Adrenal gland (tissue), 12 donors: ENCODE results near the gene SLC24A3. TPM values are rescaled to one million over a fixed set of nuclear protein-coding genes. Genes with fewer than 3 reads are reported as not detected.

Experiments used
- DNase-seq, 7 donors: peaks; one replicate each; pipeline ENCODE4 v3.0.0-alpha.2; 2019 to 2020
- H3K27ac ChIP-seq, 5 donors: fragments of 200-600 bp; sonication (generic) in 4 of 5; 1 replicate in 3 of 5; 2 replicates in 2 of 5; pipeline versions ENCODE4 v1.5.1 to v1.8.0; 2016 to 2020; ENCODE audit warnings: mild to moderate bottlenecking in 1 of 5
- H3K27me3 ChIP-seq: fragments of 200-600 bp; 2 replicates; pipeline ENCODE4 v1.8.0; 2021
- H3K36me3 ChIP-seq, 2 donors: fragments of 200-600 bp; replicated peaks in 1 of 2; 1 replicate in 1 of 2; 2 replicates in 1 of 2; pipeline versions ENCODE4 v1.5.1 to v1.8.0; 2018 to 2022
- H3K4me1 ChIP-seq, 2 donors: fragments of 200-600 bp; replicated peaks in 1 of 2; 1 replicate in 1 of 2; 2 replicates in 1 of 2; pipeline versions ENCODE4 v1.5.1 to v1.8.0; 2018 to 2021
- H3K4me3 ChIP-seq, 4 donors: fragments of 200-600 bp; sonication (generic) in 3 of 4; one replicate each; pipeline ENCODE4 v1.5.1; 2016 to 2018
- H3K9me3 ChIP-seq, 3 donors: fragments of 200-600 bp; sonication (generic) in 1 of 3; replicated peaks in 1 of 3; 1 replicate in 2 of 3; 2 replicates in 1 of 3; pipeline versions ENCODE4 v1.5.1 to v1.8.0; 2016 to 2021
- POLR2A ChIP-seq, 2 donors: fragments of 450-650 bp; IDR thresholded peaks; one replicate each; pipeline ENCODE4 v1.6.1; 2017; ENCODE audit warnings: antibody characterized with exemption in 2 of 2, mild to moderate bottlenecking in 2 of 2, moderate library complexity in 1 of 2
- WGBS, 4 donors: extraction: QIAGEN DNeasy Blood & Tissue Kit in 2 of 4; methylation state at CpG; one replicate each; pipeline versions ENCODE4 v1.1.5 to v1.1.7; 2013 to 2017; 5-methylcytosine and 5-hydroxymethylcytosine counted together
- intact Hi-C, 2 donors: fragments of 100-400 bp; cut with DNase I; formaldehyde crosslinking; loops; one replicate each; pipeline versions ENCODE4 v1.14.1 to v1.15.0; 2022 to 2023
- polyA plus RNA-seq, 3 donors: library from polyadenylated mRNA; stranded (reverse); fragments of 200-250 nt in 2 of 3; fragments of 350-450 nt in 1 of 3; fragmentation: Illumina TruSeq in 1 of 3; extraction: RNeasy Lipid Tissue Mini Kit (QIAGEN cat#74804) in 1 of 3; gene quantifications; one replicate each; pipeline ENCODE4 v1.2.3, GENCODE V29; 2013 to 2014
- total RNA-seq, 9 donors: library from RNA; depleted of rRNA in 4 of 9; stranded (reverse); fragments of >200 nt in 4 of 9; fragments of 120-200 nt in 1 of 9; fragmentation: NEBNext Ultra II Directional in 1 of 9; extraction: Animal tissue kit (Norgen Biotek cat#: 25700) in 1 of 9; gene quantifications; one replicate each; pipeline versions ENCODE4 v1.1.0 to v1.2.4, GENCODE V29; 2013 to 2023
- TF ChIP-seq, protein P1 (sequence below), 6 experiments: fragments of 450-650 bp in 4 of 6; fragments of 200-600 bp in 2 of 6; sonication (generic) in 1 of 6; IDR thresholded peaks; 1 replicate in 5 of 6; 2 replicates in 1 of 6; pipeline versions ENCODE4 v1.5.1 to v1.8.0; 2016 to 2021; ENCODE audit warnings: antibody characterized with exemption in 6 of 6, mild to moderate bottlenecking in 2 of 6, moderate library complexity in 1 of 6
- donor health status: healthy with polysubstance abuse.
- donor health status: Bipolar disorder and iron deficiency.
- donor health status: DM: yes; HTN: yes; CAD: no.
- donor health status: DM: no; HTN: no; CAD: no.
- donor health status: DM: no; HTN: no; CAD: no.
- donor health status: DM: yes; HTN: yes; CAD: no.

Gene SLC24A3
- total and polyA plus RNA-seq, 12 donors = 0.89 to 44.4 (median 2.7) TPM

- H3K27ac ChIP-seq = peak overlapping the region; percentile 67 to 91 (median 85)
- intact Hi-C loops = no loop called here
- no peak for TF ChIP-seq POLR2A (IDR thresholded peaks at IDR 0.05)
- TF ChIP-seq, protein P1, sequence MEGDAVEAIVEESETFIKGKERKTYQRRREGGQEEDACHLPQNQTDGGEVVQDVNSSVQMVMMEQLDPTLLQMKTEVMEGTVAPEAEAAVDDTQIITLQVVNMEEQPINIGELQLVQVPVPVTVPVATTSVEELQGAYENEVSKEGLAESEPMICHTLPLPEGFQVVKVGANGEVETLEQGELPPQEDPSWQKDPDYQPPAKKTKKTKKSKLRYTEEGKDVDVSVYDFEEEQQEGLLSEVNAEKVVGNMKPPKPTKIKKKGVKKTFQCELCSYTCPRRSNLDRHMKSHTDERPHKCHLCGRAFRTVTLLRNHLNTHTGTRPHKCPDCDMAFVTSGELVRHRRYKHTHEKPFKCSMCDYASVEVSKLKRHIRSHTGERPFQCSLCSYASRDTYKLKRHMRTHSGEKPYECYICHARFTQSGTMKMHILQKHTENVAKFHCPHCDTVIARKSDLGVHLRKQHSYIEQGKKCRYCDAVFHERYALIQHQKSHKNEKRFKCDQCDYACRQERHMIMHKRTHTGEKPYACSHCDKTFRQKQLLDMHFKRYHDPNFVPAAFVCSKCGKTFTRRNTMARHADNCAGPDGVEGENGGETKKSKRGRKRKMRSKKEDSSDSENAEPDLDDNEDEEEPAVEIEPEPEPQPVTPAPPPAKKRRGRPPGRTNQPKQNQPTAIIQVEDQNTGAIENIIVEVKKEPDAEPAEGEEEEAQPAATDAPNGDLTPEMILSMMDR (IDR thresholded peaks at IDR 0.05) = no peak
- 18 to 30% (median 21%) methylated on average over 12 to 22 of the region's 22 CpGs for WGBS, 4 donors
- H3K4me1 ChIP-seq = peaks cover 14 to 27% of the 10 kb centered on the region in 2 donors
- no peaks in the 10 kb centered on the region for H3K9me3 ChIP-seq
- H3K36me3 ChIP-seq = no peaks in the 10 kb centered on the region
- H3K4me3 ChIP-seq = peak overlapping the region in 3 of 4 donors; percentile 77 to 97 (median 91)
- DNase-seq = no peak
- H3K27me3 ChIP-seq = no peaks in the 10 kb centered on the region
Observed at GRCh38 chr20:19756761-19757486, 544.5 kb downstream of the SLC24A3 start.

DNA sequence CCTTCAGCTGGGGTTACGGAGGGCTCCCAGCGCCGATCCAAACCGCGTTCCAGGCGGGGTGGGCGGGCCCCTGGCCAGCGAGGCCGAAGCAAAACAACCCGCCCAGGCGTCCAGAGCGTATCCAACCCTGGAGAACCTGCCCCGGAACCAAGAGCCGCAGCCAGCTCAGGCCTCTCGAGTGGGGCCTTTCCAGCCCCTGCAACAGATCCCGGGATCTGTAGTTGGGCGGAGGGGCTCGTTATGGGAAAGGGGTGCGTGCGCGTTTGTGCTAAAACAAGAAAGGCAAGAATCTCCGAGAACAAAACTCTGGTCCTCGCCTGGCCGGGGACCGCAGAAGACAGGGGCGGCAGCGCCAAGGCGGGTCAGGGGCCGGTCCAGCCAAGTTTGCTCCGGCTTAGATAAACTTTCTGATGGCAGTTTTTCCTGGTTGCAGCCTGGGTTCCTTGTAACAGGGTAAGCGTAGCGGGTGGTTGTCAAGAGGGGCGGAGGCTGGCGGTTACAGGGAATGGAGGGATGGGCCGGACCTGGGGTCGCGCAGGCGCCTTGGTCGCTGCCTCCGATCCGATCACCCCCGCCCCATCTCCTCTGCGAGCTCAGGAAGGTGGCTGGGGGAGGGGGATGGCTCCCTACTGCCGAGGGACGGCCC, 545.2 kb downstream of the SLC24A3 start:
- TF ChIP-seq, protein P1 (IDR thresholded peaks at IDR 0.05) = no peak
- peak; percentile 39 to 78 for TF ChIP-seq POLR2A (IDR thresholded peaks at IDR 0.05)
- Histone ChIP-seq H3K27me3 (no peaks in the 10 kb centered on the region), H3K4me3 (peak overlapping the region; percentile 77 to 97 (median 93)), H3K9me3 (no peaks in the 10 kb centered on the region), H3K36me3 (no peaks in the 10 kb centered on the region), H3K27ac (peak overlapping the region; percentile 67 to 91 (median 85)), H3K4me1 (peaks cover 14 to 27% of the 10 kb centered on the region in 2 donors)
- intact Hi-C loops = no loop called here
- 0 to 2% (median 1%) methylated on average over 12 to 45 of the region's 45 CpGs for WGBS, 4 donors
- DNase-seq = peak; percentile 86 to 94 (median 93)

GRCh38 chr20:19758133-19758500, 545.7 kb downstream of the SLC24A3 start, which contains the start of gene RIN2:
Gene RIN2 (plus strand): TSS chr20:19758258. CDS start chr20:19889602, 131,344 bp downstream.
- Histone ChIP-seq H3K9me3 (no peaks in the 10 kb centered on the region), H3K27ac (peak within 1 kb of the TSS; percentile 67 to 91 (median 85)), H3K27me3 (no peaks in the 10 kb centered on the region), H3K36me3 (no peaks in the 10 kb centered on the region), H3K4me3 (peak within 1 kb of the TSS; percentile 77 to 97 (median 93)), H3K4me1 (peaks cover 14 to 27% of the 10 kb centered on the region in 2 donors)
- no peak for TF ChIP-seq POLR2A (IDR thresholded peaks at IDR 0.05)
- TF ChIP-seq, protein P1 (IDR thresholded peaks at IDR 0.05) = no peak
- intact Hi-C loops = no loop called here
- WGBS, 4 donors = 0 to 1% (median 0%) methylated on average over 2 to 25 of the region's 25 CpGs
- peak in 1 of 7 donors; percentile 53 for DNase-seq

DNA sequence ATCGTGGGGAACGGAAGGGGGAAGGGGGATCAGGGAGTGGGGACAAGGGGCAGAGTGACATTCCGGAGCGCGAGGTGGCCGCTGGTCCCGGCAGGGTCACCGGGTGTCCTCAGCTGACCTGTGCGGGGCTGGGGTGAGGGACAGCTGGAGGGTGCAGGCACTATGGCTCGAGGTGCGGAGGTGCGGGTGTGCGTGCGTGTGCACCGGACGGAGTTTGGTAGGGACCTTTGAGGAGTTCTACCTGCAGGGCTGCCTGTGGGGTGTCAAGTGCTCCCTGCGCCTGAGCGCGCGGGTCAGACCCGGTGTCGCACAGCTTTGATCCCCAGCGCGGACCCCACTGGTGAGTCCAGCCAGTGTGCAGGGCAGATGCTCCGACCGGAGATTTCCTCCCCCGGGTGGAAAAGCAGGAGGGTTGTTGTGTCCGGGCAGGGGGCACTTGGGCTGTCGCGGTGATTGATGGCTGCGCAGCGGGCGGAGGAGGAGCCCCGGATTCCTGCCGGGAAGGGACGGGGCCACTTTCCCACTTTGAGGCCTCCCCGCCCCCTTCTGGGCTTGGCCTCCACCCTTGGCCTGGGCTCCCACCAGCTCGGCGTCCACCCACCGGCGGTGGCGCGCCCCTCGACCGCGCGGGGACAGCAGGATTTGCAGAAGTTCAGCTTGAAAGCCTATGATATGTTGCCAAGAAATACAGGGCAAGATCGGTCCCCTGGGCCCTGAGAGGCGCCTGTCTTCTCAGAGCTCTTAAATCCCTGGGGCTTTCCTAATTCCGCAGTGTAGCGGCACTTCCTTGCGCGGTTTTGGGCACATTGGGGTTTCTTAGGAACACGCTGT, 546.3 kb downstream of the SLC24A3 start:
- intact Hi-C loops = no loop called here
- peak overlapping the region; percentile 77 to 97 (median 93) for H3K4me3 ChIP-seq
- no peaks in the 10 kb centered on the region for H3K27me3 ChIP-seq
- peak overlapping the region; percentile 67 to 91 (median 85) for H3K27ac ChIP-seq
- peaks cover 14 to 27% of the 10 kb centered on the region in 2 donors for H3K4me1 ChIP-seq
- 2 to 24% (median 4%) methylated on average over 7 to 54 of the region's 54 CpGs for WGBS, 4 donors
- no peak for TF ChIP-seq POLR2A (IDR thresholded peaks at IDR 0.05)
- TF ChIP-seq, protein P1 (IDR thresholded peaks at IDR 0.05) = no peak
- peak; percentile 42 to 72 (median 60) for DNase-seq
- H3K9me3 ChIP-seq = no peaks in the 10 kb centered on the region
- no peaks in the 10 kb centered on the region for H3K36me3 ChIP-seq
